Stimulated activated CD4-positive, alpha-beta T cell treated with anti-CD3 and anti-CD28 coated beads, Interleukin-2, amount 100 ng/mL, for 4 hours (primary cell): ENCODE data around the gene CDK5R1.
A peak's percentile ranks its signal among the peaks of the same experiment; 100 is the strongest.
"Not testable (repeated sequence)": the region's sequence is repeated elsewhere in the genome, so short reads cannot be mapped to it uniquely, and the experiment has no call there.

Source experiments
- DNase-seq: peaks from one replicate; pipeline ENCODE4 v3.0.0-alpha.2; 2020; ENCODE audit warnings: low read depth

CDK5R1 gene

DNA sequence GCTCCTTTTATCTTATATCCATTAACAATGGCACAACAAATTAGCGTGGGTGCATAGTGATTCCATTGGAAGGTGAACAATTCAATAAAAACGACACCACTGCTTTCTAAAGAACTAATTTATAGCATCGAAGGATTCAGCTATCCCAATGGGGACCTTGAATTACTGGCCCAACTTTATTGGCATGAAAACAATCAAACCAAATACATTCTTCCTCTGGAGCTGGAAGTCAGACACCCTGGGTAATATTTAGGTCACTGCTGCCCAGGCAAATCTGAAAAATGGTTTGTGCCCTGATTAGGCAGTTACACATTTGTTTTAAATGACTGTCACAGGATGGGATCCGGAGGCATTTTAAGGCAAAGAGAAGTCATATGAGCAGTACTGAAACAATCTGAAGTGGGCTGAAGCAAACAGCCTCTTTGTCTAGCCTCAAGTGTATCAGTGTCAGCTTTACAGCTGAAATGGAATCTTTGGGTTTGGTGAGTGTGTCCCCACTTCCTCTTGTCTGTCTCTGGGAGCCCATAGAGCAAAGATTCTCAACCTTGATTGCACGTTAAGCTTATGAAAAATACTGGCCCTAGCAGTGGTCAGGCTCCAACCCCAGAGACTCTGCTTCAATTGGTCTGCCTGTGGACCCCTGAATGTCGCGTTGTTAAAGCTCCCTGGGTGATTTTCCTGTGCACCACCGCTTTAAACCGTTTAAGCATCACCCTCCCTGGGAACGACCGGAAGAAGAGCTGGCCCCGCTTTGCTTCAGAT is 30.3 kb downstream of the CDK5R1 start:
- no peak for DNase-seq

DNA sequence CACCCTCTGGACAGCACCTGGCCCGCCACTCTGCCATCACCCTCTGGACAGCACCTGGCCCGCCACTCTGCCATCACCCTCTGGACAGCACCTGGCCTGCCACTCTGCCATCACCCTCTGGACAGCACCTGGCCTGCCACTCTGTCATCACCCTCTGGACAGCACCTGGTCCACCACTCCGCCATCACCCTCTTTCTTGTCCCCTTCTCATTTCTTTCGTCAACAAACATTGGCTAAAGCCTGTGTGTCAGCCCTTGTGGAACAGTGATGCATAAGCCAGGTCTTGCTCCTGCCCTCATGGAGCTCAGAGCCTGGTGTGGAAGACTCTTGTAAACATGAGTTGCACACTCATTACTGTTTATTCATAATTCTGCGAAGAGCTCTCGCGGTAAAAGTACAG is 31.2 kb downstream of the CDK5R1 start:
- DNase-seq, result no peak

GRCh38 chr17:32518646-32519227 is 31.9 kb downstream of the CDK5R1 start:
- no peak for DNase-seq

DNA sequence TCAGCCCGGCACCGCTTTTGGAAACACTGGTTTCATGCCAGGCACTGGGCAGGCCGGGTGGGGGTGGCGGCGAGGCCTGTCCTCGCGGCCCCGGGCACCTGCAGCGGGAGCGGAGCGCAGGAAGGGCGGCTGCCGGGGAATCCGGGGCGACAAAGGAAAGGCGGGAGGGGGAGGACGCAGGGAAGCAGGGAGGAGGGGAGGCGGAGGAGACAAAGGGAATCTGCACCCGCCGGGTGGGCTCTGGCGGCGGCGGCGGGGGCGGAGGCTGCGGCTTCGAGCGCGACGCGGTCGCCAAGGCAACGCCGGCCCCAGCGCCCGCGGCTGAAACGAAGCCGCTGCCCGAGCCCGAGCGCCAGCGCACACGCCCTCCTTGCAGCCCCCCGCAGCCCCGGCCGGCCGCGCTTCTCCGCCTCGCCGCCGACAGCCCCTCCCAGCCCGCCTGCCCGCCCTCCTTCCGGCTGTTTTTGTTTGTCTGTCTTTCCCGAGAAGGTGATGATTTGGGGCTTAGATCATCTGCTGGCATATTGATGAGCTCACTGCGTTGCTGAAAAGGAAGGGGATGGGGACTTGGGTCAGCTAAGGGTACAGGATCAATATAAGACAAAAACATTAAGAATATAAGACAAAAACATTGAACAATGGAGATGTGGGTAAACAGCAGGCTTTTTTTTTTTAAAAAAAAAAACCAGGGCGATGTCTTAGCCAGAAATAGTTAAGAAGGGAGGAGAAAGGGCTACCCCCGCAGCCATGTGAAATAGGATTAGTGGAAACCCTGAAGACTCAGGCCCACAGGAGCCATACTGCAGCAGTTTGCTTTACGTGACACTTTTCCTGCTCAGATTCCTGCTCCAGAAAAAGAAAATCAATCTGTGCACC is 32.7 kb downstream of the CDK5R1 start:
- peak; percentile 41 for DNase-seq

DNA sequence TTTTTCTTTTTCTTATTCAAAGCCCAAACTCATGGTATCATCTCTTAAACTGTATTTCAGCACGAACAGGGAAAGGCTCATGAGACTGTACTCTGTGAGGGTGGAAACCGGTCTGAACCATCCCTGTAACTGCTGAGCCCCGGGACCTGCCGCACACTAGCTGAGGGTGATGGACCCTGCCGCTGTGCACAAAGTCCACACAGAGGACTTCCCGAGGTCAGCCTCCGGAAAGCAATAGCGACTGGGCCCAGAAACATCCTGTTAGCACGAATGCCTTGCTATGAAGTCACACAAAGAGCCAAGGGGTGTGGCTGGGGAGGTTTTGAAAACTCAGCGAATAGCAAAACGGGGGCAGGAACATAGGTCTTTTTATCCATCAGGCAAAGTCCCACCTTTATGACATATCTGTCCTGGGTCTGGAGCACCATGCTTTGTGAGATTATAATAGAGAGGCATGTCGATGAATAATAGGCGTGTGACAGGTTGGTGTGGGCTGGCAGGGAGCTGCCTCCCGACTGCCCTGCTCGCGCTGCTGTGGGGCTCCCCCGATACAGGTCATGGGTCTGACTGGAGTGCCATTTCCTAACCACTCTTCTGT is 33.4 kb downstream of the CDK5R1 start:
- DNase-seq, result no peak

DNA sequence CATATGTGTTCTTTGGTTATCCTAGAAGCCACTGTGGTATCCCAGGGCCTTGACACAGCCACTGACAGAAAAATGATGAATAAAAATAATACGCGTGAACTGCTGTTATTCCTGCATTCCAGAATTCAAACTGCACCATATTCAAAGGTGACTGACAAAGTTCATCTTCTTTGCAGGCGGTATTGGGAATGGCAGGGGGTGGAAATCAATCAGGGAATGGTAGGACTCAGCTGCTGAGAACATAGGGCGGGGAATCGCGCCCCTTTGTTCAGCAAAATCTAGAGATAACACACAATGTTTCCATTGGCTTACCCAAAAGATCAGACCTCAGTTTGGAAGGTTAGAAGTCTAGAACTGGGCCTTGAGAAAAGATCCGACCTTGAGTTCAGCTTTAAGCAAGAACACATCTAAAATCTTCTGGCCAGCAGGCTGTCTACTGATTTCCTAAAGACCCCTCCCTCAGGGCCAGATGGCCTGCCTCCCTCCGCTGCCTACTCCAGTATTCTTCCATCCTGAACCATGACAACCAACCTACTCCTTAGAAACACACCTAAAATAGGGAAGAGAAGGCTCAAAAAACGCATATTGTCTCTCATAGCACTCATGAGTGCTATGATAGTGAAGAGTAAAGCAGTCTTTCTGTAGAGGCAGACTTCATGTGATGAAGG is 34.1 kb downstream of the CDK5R1 start:
- DNase-seq, result no peak

- DNase-seq, result no peak
Measured at GRCh38 chr17:32523017-32523680, 36.4 kb downstream of the CDK5R1 start.

GRCh38 chr17:32523827-32524552 is 37.2 kb downstream of the CDK5R1 start:
- no peak for DNase-seq

GRCh38 chr17:32524553-32524880 is 37.7 kb downstream of the CDK5R1 start:
- not testable (repeated sequence) for DNase-seq

DNA sequence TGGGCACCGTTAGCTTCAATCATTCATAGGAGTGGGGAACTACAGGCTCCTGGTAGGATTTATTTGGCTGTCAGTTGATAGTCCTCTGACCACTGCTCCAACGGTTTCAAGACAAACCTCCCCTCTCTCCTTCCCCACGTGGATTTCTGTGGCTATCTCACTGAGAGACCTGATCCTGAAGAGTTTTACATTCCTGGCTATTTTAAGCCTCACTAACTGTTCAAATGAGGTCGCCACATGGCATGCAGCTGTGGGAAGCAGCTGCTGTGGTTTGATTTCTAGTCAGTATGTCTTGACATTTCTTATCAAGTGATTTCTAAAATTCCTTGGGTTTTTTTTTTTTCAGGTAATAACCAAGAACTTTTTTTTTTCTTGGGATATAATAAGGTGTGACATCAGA is 38.3 kb downstream of the CDK5R1 start:
- DNase-seq, result no peak

GRCh38 chr17:32527146-32527545 is 40.4 kb downstream of the CDK5R1 start:
- DNase-seq, result no peak

GRCh38 chr17:32528825-32529224 is 42.0 kb downstream of the CDK5R1 start:
- no peak for DNase-seq

- no peak for DNase-seq
Measured at GRCh38 chr17:32529604-32530003, 42.8 kb downstream of the CDK5R1 start.

GRCh38 chr17:32533296-32533695 is 46.5 kb downstream of the CDK5R1 start:
- DNase-seq, result no peak

- no peak for DNase-seq
Measured at GRCh38 chr17:32536736-32537643, 50.2 kb downstream of the CDK5R1 start.
